Activated naive CD4-positive, alpha-beta T cell treated with anti-CD3 and anti-CD28 coated beads, Interleukin-2, amount 50 U/mL, for 72 hours (primary cell): ENCODE data around the gene VAMP4. TPM values are rescaled to one million over a fixed set of nuclear protein-coding genes. Genes with fewer than 3 reads are reported as not detected.

Experiments
- ATAC-seq, 2 donors: fragments of 150-1000 bp; cut with Tn5 transposase; 2 replicates each; pipeline ENCODE4 v1.10.0; 2021; ENCODE audit warnings: mild to moderate bottlenecking in 2 of 2, moderate library complexity in 2 of 2
- DNase-seq, 2 donors: peaks; one replicate each; pipeline ENCODE4 v3.0.0; 2021 to 2022; ENCODE audit warnings: low spot score in 2 of 2
- H3K27ac Mint-ChIP-seq, 2 donors: one replicate each; pipeline ENCODE4 v1.8.0; 2022; ENCODE audit warnings: mild to moderate bottlenecking in 2 of 2, mixed read lengths in 2 of 2
- H3K36me3 Mint-ChIP-seq, 2 donors: one replicate each; pipeline ENCODE4 v1.8.0; 2022; ENCODE audit warnings: mixed read lengths in 2 of 2
- H3K9me3 Mint-ChIP-seq, 2 donors: one replicate each; pipeline ENCODE4 v1.8.0; 2022; ENCODE audit warnings: mixed read lengths in 2 of 2
- total RNA-seq, 2 donors: library from RNA; stranded (reverse); gene quantifications; one replicate each; pipeline ENCODE4 v1.2.3, GENCODE V29; 2022

The VAMP4 gene
- total RNA-seq, 2 donors from 2014 or later: 6.8 to 11.9 TPM

DNA sequence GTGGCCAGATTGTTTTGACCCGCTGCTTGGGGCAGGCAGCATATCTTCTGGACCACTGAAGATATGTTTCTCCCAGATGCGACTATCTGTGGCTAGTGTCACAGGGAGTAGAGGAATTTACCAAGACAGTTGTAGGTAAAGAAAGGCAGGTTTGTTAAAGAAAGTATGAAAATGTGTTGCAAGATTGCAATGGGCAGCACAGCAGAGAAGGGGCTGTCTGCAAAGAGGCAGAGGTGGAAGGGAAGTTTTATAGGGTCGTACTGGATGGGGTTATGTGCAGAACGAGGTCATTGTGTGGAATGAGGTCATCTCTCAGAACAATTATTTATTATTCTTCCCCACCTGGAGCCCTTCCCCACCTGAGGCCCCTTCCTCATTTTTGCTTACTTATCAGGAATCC lies 15.0 kb upstream of the VAMP4 start:
- ATAC-seq: no peak

GRCh38 chr1:171754971-171755370 lies 13.1 kb upstream of the VAMP4 start:
- ATAC-seq (no peak), DNase-seq (no peak)
- Mint-ChIP-seq H3K9me3 (no peaks in the 10 kb centered on the region), H3K36me3 (no peaks in the 10 kb centered on the region), H3K27ac (peak overlapping the region in 1 of 2 donors; percentile 4)

More for the DNA sequence above, 15.0 kb upstream of the VAMP4 start:
- no peaks in the 10 kb centered on the region for H3K36me3 Mint-ChIP-seq
- no peak for DNase-seq
- no peak overlapping the region for H3K27ac Mint-ChIP-seq
- H3K9me3 Mint-ChIP-seq: no peaks in the 10 kb centered on the region

DNA sequence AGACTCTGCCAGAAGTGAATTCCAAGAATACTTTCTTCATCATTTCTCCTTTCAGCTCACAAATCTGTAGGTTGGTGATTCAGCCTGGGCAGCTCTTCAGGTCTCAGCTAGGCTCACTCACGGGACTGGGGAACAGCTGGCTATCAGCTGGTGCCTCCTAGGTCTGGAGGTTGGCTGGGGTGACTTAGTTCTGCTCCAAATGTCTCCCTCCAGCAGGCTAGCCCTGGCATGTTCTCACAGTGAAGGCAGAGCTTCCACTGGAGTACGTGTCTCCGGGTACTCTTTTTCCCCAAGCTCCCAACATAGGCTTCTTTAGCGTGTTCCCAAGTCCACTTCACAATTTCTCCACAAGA lies 12.5 kb upstream of the VAMP4 start:
- Mint-ChIP-seq H3K36me3 (no peaks in the 10 kb centered on the region), H3K9me3 (no peaks in the 10 kb centered on the region), H3K27ac (no peak overlapping the region)
- DNase-seq (no peak), ATAC-seq (no peak)

GRCh38 chr1:171753685-171754352 lies 12.0 kb upstream of the VAMP4 start:
- no peak for DNase-seq
- Mint-ChIP-seq H3K36me3 (no peaks in the 10 kb centered on the region), H3K9me3 (no peaks in the 10 kb centered on the region), H3K27ac (no peak overlapping the region)
- ATAC-seq: no peak

DNA sequence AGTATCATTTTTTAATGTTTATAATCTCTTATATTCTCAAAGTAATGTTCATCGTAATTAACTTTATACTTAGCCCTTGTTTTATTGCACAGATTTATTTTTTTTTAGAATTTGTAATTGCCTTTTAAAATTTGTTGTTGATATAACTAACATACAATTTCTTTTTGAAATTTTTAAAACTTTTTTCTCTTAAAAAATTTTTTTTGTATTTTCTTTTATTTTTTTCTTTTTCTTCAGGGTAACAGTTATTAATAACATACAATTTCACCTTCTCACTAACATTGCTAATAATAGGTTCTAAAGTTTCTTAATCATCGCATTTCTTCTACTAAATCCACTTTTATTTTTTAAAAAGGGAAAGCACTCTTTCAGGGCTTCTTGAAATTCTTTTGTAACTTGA lies 11.3 kb upstream of the VAMP4 start:
- DNase-seq (no peak), ATAC-seq (no peak)
- no peak overlapping the region for H3K27ac Mint-ChIP-seq
- H3K36me3 Mint-ChIP-seq: no peaks in the 10 kb centered on the region
- no peaks in the 10 kb centered on the region for H3K9me3 Mint-ChIP-seq

- Mint-ChIP-seq H3K9me3 (no peaks in the 10 kb centered on the region), H3K27ac (no peak overlapping the region), H3K36me3 (no peaks in the 10 kb centered on the region)
- DNase-seq (no peak), ATAC-seq (no peak)
These were observed 9.4 kb upstream of the VAMP4 start for GRCh38 chr1:171751221-171751620.

GRCh38 chr1:171748651-171749050 lies 6.8 kb upstream of the VAMP4 start:
- Mint-ChIP-seq H3K36me3 (no peaks in the 10 kb centered on the region), H3K27ac (no peak overlapping the region), H3K9me3 (no peaks in the 10 kb centered on the region)
- no peak for ATAC-seq
- no peak for DNase-seq

GRCh38 chr1:171744986-171745385 lies 3.1 kb upstream of the VAMP4 start:
- Mint-ChIP-seq H3K27ac (no peak overlapping the region), H3K36me3 (peaks cover 10 to 18% of the 10 kb centered on the region in 2 donors), H3K9me3 (no peaks in the 10 kb centered on the region)
- ATAC-seq (no peak), DNase-seq (no peak)

- peaks cover 10 to 18% of the 10 kb centered on the region in 2 donors for H3K36me3 Mint-ChIP-seq
- DNase-seq (no peak), ATAC-seq (peak; percentile 32 to 46)
- peak overlapping the region; percentile 98 to 99 for H3K27ac Mint-ChIP-seq
- H3K9me3 Mint-ChIP-seq: no peaks in the 10 kb centered on the region
These were observed 1.4 kb upstream of the VAMP4 start for GRCh38 chr1:171743081-171743870.

GRCh38 chr1:171742577-171742922 lies 685 bp upstream of the VAMP4 start:
- no peak for DNase-seq
- Mint-ChIP-seq H3K36me3 (peaks cover 10 to 18% of the 10 kb centered on the region in 2 donors), H3K27ac (peak overlapping the region; percentile 98 to 99), H3K9me3 (no peaks in the 10 kb centered on the region)
- no peak for ATAC-seq

DNA sequence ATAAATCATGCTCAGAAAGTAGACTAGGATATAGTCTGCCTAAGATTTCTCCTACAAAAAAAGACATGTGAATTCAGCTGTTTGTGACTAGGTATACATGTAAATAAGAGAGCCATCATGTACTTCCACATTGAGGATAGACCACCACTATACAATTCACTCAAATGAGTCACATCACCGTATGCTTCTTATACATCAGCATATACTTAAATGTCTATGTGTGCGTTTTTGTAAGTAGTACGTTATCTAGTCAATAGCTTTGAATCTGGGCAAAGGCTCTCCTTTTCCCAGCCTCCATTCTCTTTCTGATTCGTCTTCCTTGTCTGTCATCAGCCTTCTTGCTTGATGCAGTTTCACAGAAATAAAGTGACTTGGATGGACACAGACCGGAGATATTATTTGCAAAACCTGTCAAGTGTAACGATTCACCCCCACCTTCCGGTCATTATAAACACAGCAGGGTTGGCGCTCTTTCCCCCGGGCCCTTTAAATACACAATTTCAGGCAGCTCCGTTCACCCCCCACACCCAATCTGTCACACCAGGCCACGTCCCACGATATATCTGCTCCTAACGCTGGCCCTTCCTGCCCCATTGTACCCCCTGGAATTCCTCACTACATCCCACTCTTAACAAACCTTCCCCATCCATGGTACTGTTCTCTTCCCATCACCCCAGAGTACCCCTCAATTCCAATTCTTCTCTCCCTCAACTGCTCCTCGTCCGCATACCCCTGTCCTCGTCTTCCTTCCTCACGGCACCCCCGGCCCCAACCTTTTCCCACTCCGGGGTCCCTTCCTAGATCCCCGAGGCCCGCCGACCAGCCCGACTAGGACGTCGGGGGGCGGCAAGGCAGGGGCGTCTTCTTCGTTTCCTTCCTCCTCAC lies 636 bp downstream of the VAMP4 start:
- Mint-ChIP-seq H3K27ac (peak overlapping the region; percentile 96 to 99), H3K36me3 (peaks cover 20 to 23% of the 10 kb centered on the region in 2 donors), H3K9me3 (no peaks in the 10 kb centered on the region)
- peak in 1 of 2 donors; percentile 31 for DNase-seq
- ATAC-seq: peak; percentile 30

- DNase-seq: no peak
- H3K9me3 Mint-ChIP-seq: no peaks in the 10 kb centered on the region
- no peak for ATAC-seq
- H3K36me3 Mint-ChIP-seq: peaks cover 23% of the 10 kb centered on the region in 2 donors
- peak overlapping the region in 1 of 2 donors; percentile 44 for H3K27ac Mint-ChIP-seq
These were observed 1.5 kb downstream of the VAMP4 start for GRCh38 chr1:171740356-171740863.

DNA sequence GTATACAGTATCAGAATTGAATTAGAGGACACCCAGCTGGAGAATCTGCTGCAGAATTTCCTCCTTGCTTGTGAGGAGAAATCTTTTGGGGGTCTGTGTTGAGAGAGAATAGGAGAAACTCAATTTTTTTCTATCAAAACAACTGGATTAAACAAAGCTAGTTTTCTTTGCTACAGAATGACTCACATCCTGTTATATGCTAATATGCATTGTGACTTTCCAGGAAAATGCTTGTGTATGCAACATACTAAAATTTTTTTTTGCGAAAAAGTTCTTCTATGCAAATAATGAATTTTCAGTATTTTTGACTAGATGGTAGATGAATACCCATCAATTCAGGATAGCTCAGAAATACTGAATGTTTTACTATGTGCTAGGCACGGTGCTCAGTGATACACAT lies 2.2 kb downstream of the VAMP4 start:
- ATAC-seq (no peak), DNase-seq (no peak)
- H3K9me3 Mint-ChIP-seq: no peaks in the 10 kb centered on the region

DNA sequence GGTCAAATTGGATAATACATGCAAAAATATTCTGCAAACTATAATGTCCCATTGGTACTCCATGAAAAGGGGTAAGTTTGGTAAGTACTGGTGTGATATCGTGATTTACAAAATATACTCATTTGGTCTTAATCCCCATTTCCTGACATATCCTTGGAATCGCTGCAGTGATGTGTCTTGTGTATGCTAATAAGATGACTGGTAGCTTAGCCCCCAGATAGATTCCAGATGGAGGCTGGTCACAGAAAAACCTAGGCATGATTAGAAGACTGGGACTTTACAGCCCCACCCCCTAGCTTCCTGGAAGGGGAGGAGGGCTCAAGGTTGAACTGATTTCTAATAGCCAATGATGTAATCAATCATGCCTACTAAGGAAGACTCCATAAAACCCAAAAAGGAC lies 3.0 kb downstream of the VAMP4 start:
- DNase-seq: no peak
- Mint-ChIP-seq H3K36me3 (peaks cover 23 to 27% of the 10 kb centered on the region in 2 donors), H3K9me3 (no peaks in the 10 kb centered on the region), H3K27ac (peak overlapping the region in 1 of 2 donors; percentile 44)
- ATAC-seq: no peak

More for the DNA sequence above, 2.2 kb downstream of the VAMP4 start:
- H3K27ac Mint-ChIP-seq: peak overlapping the region; percentile 44 to 55
- peaks cover 23 to 27% of the 10 kb centered on the region in 2 donors for H3K36me3 Mint-ChIP-seq

- no peak for DNase-seq
These were observed 5.7 kb downstream of the VAMP4 start for GRCh38 chr1:171736196-171736595.

DNA sequence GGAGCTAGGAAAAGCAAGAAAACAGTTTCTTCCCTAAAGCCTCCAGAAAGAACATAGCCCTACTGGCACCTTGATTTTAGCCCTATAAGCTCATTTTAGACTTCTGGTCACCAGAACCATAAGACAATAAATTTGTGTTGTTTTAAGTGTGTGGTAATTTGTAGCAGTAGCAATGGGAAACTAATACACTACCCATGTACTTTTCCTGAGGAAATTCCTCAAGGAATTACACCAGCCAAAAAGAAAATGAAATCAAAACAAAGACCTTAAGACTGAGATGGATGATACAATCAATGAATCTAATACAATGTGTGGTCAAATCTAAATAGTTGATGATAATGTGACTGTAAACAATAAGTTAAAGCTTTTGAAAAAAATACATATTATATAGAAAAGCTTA lies 11.8 kb downstream of the VAMP4 start:
- DNase-seq (no peak), ATAC-seq (no peak)
- Mint-ChIP-seq H3K36me3 (peaks cover 0 to 21% of the 10 kb centered on the region in 2 donors), H3K27ac (no peak overlapping the region), H3K9me3 (no peaks in the 10 kb centered on the region)

More at GRCh38 chr1:171736196-171736595, 5.7 kb downstream of the VAMP4 start:
- no peak for ATAC-seq
- Mint-ChIP-seq H3K36me3 (peaks cover 5 to 17% of the 10 kb centered on the region in 2 donors), H3K9me3 (no peaks in the 10 kb centered on the region), H3K27ac (no peak overlapping the region)

GRCh38 chr1:171727778-171728177 lies 14.1 kb downstream of the VAMP4 start:
- Mint-ChIP-seq H3K36me3 (peaks cover 11 to 35% of the 10 kb centered on the region in 2 donors), H3K27ac (no peak overlapping the region), H3K9me3 (peaks cover 3 to 6% of the 10 kb centered on the region in 2 donors)
- no peak for ATAC-seq
- no peak for DNase-seq
